Mesodermal cell (in vitro differentiated cells): ENCODE results near the gene CASKIN1.

Experiments
- H3K27ac ChIP-seq: 2 replicates; pipeline ENCODE4 v1.7.0; 2013; ENCODE audit warnings: mild to moderate bottlenecking, low read depth, low read length, moderate library complexity; ENCODE audit not compliant: severe bottlenecking
- H3K36me3 ChIP-seq: 2 replicates; pipeline ENCODE4 v1.7.1; 2013; ENCODE audit warnings: mild to moderate bottlenecking, low read length, moderate library complexity; ENCODE audit not compliant: control insufficient read depth, insufficient read depth
- H3K4me1 ChIP-seq: one replicate; pipeline ENCODE4 v1.7.1; 2013; ENCODE audit warnings: mild to moderate bottlenecking, low read length; ENCODE audit not compliant: insufficient read depth, control insufficient read depth, poor library complexity, severe bottlenecking
- H3K4me3 ChIP-seq: 2 replicates; pipeline ENCODE4 v1.7.0; 2013; ENCODE audit warnings: low read length, control low read depth, mild to moderate bottlenecking; ENCODE audit not compliant: insufficient read depth, poor library complexity, severe bottlenecking; ENCODE audit errors: extremely low read depth
- H3K9me3 ChIP-seq: 2 replicates; pipeline ENCODE4 v1.7.1; 2013; ENCODE audit warnings: mild to moderate bottlenecking, low read length, moderate library complexity; ENCODE audit not compliant: control insufficient read depth
- WGBS, 2 experiments: methylation state at CpG; one replicate each; pipeline ENCODE4 v1.1.5; 2013; ENCODE audit warnings: missing lambda C conversion rate in 2 of 2; ENCODE audit not compliant: insufficient coverage in 2 of 2; 5-methylcytosine and 5-hydroxymethylcytosine counted together

The CASKIN1 gene

GRCh38 chr16:2223221-2223941, 27.0 kb upstream of the CASKIN1 start, which contains the start of gene E4F1:
E4F1 (plus strand) TSS chr16:2223591; CDS start chr16:2223614, 23 bp downstream.
- Histone ChIP-seq H3K27ac (peak within 1 kb of the TSS; percentile 66), H3K4me3 (peak within 1 kb of the TSS; percentile 98), H3K4me1 (peaks cover 6% of the 10 kb centered on the region), H3K36me3 (peaks cover 18% of the 10 kb centered on the region), H3K9me3 (no peaks in the 10 kb centered on the region)
- WGBS, 2 experiments, result 0 to 1% methylated on average over 71 of the region's 82 CpGs

GRCh38 chr16:2216330-2216729, 19.9 kb upstream of the CASKIN1 start:
- H3K27ac ChIP-seq, result no peak overlapping the region
- peaks cover 16% of the 10 kb centered on the region for H3K36me3 ChIP-seq
- H3K9me3 ChIP-seq, result no peaks in the 10 kb centered on the region
- H3K4me1 ChIP-seq, result peaks cover 13% of the 10 kb centered on the region
- no peak overlapping the region for H3K4me3 ChIP-seq
- 92 to 100% methylated on average over 2 of the region's 4 CpGs for WGBS, 2 experiments

DNA sequence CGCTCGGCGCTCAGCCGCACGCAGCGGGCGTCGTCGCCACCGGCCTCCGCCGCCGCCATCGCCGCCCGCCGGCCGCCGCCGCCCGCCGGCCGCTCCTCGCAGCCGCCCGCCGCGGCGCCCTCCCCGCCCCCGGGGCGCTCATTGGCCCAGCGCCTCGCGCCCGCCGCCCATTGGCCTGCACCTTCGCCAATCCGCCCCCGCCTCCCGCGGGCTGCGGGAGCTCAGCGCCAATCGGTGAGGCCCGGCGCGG, 18.2 kb upstream of the CASKIN1 start, which contains the start of gene PGP:
PGP (minus strand) TSS at position 122 of the 250 bp plus-strand sequence; CDS start at position 59, 63 bp downstream.
- WGBS, 2 experiments, result 0% methylated on average over 14 to 32 of the region's 48 CpGs
- Histone ChIP-seq H3K36me3 (peaks cover 26% of the 10 kb centered on the region), H3K4me1 (peaks cover 13% of the 10 kb centered on the region), H3K9me3 (no peaks in the 10 kb centered on the region), H3K4me3 (peak within 1 kb of the TSS; percentile 78), H3K27ac (peak within 1 kb of the TSS; percentile 98)

- peak overlapping the region; percentile 78 for H3K4me3 ChIP-seq
- H3K4me1 ChIP-seq, result peaks cover 17% of the 10 kb centered on the region
- H3K36me3 ChIP-seq, result peaks cover 31% of the 10 kb centered on the region
- H3K27ac ChIP-seq, result peak overlapping the region; percentile 80
- H3K9me3 ChIP-seq, result no peaks in the 10 kb centered on the region
- 0 to 1% methylated on average over 76 to 92 of the region's 98 CpGs for WGBS, 2 experiments
Measured at GRCh38 chr16:2213817-2214718, 17.7 kb upstream of the CASKIN1 start.

DNA sequence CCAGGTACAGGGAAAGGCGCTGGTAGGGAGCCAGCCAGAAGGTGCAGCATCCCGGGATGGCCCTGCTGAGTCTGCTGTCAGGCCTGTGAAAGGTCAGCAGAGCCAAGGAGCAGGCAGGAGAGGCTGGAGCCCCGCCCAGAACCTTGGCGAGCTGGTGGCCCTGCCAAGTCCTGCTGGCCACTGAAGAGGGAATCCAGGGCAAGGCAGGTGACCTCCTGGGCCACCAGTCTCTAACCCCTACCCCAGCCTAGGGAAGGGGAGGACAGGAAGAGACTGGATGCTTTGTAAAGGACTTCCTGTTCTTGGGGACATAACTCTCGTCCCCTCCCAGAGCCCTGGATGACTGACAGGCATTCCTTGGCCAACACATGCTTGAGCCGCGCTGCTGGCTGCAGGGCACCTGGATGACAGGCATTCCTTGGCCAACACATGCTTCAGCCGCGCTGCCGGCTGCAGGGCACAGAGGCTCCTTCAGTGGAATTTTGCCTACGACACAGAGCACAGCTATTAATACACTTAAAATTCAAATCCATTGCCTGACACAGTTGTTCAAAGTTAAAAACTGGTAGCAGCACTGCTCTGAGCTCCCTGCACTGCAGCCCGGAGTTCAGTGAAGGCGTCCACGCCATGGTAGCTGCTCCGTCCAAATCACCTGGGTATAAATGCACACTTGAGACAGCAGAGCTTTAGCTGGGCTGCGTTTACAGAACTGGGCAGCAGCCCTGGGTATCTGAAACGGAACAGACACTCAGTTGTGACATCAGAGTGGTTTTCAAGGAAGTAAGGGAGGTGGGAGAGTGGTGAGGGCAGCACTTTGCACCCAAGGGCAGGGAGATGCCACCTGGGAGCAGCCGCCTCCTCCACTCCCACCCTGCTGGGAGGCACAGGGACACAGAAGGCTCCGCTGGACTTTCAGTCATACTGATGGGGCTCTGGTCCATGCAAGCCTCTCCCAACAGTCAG, 16.2 kb upstream of the CASKIN1 start:
- 84 to 88% methylated on average over 16 to 19 of the region's 19 CpGs for WGBS, 2 experiments
- Histone ChIP-seq H3K9me3 (no peaks in the 10 kb centered on the region), H3K27ac (no peak overlapping the region), H3K4me3 (peak overlapping the region; percentile 78), H3K36me3 (peaks cover 45% of the 10 kb centered on the region), H3K4me1 (peaks cover 18% of the 10 kb centered on the region)

DNA sequence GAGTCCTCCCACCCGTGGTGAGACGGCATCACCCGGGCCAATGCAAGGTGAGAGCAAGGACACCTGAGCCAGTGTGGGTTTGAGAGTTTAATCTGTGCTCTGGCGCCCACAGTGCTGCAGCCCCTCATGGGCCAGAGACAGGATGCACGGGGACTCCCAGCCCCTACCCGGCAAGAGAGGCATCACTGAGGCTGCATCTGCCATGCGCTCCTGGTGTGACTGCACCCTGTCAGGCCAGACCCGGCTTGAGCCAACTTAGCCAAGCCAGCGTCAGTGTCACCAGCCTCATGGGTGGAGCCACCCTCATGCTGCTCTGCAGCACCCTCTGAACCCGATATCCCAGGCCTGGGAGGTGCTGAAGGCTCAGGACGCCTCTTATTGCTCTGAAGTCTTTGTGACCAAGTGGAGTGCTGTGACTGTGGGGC, 15.5 kb upstream of the CASKIN1 start:
- Histone ChIP-seq H3K4me1 (peaks cover 18% of the 10 kb centered on the region), H3K36me3 (peaks cover 51% of the 10 kb centered on the region), H3K27ac (no peak overlapping the region), H3K4me3 (no peak overlapping the region), H3K9me3 (no peaks in the 10 kb centered on the region)
- 79 to 85% methylated on average over 7 to 11 of the region's 11 CpGs for WGBS, 2 experiments

GRCh38 chr16:2210386-2211365, 14.3 kb upstream of the CASKIN1 start, which contains the start of gene BRICD5:
BRICD5 (minus strand) TSS chr16:2210863; CDS start chr16:2210833, 30 bp downstream.
- Histone ChIP-seq H3K4me1 (peaks cover 18% of the 10 kb centered on the region), H3K36me3 (peaks cover 55% of the 10 kb centered on the region), H3K27ac (peak within 1 kb of the TSS; percentile 36), H3K4me3 (no peak within 1 kb of the TSS), H3K9me3 (no peaks in the 10 kb centered on the region)
- WGBS, 2 experiments, result 86 to 91% methylated on average over 14 to 21 of the region's 24 CpGs

- Histone ChIP-seq H3K27ac (no peak overlapping the region), H3K4me3 (no peak overlapping the region), H3K9me3 (no peaks in the 10 kb centered on the region), H3K36me3 (peaks cover 55% of the 10 kb centered on the region), H3K4me1 (peaks cover 18% of the 10 kb centered on the region)
- WGBS, 2 experiments, result 93 to 96% methylated on average over 13 to 17 of the region's 17 CpGs
Measured at GRCh38 chr16:2210009-2210332, 13.6 kb upstream of the CASKIN1 start.

GRCh38 chr16:2209258-2210008, 13.0 kb upstream of the CASKIN1 start:
- Histone ChIP-seq H3K27ac (no peak overlapping the region), H3K9me3 (no peaks in the 10 kb centered on the region), H3K4me3 (no peak overlapping the region), H3K36me3 (peaks cover 55% of the 10 kb centered on the region), H3K4me1 (peaks cover 21% of the 10 kb centered on the region)
- 92 to 95% methylated on average over 23 to 24 of the region's 29 CpGs for WGBS, 2 experiments
